Middle frontal gyrus (tissue), 1 donor: ENCODE results near the gene RGS11.
"Not testable (repeated sequence)": the region's sequence is repeated elsewhere in the genome, so short reads cannot be mapped to it uniquely, and the experiment has no call there.

Experiments used
- DNase-seq: peaks from one replicate; pipeline ENCODE4 v3.0.0-alpha.2; 2015; ENCODE audit warnings: low spot score; ENCODE audit errors: extremely low spot score

RGS11 gene

GRCh38 chr16:264440-264951, 11.2 kb downstream of the RGS11 start:
- DNase-seq = no peak

GRCh38 chr16:263944-264343, 11.8 kb downstream of the RGS11 start:
- DNase-seq = no peak

- DNase-seq = no peak
Observed at GRCh38 chr16:263182-263774, 12.5 kb downstream of the RGS11 start.

GRCh38 chr16:262121-262745, 13.5 kb downstream of the RGS11 start:
- no peak for DNase-seq

GRCh38 chr16:261031-261691, 14.6 kb downstream of the RGS11 start:
- DNase-seq = no peak

- no peak for DNase-seq
Observed at GRCh38 chr16:260326-260725, 15.4 kb downstream of the RGS11 start.

GRCh38 chr16:259814-260253, 15.9 kb downstream of the RGS11 start:
- no peak for DNase-seq

GRCh38 chr16:259226-259625, 16.5 kb downstream of the RGS11 start:
- no peak for DNase-seq

- not testable (repeated sequence) for DNase-seq
Observed at GRCh38 chr16:258091-258490, 17.7 kb downstream of the RGS11 start.

GRCh38 chr16:255183-255582, 20.6 kb downstream of the RGS11 start:
- no peak for DNase-seq

- no peak for DNase-seq
Observed at GRCh38 chr16:254461-254860, 21.3 kb downstream of the RGS11 start.

GRCh38 chr16:253833-254232, 21.9 kb downstream of the RGS11 start:
- no peak for DNase-seq

GRCh38 chr16:252366-253337, 23.1 kb downstream of the RGS11 start:
- DNase-seq = no peak

GRCh38 chr16:249431-249830, 26.3 kb downstream of the RGS11 start:
- no peak for DNase-seq

GRCh38 chr16:247027-247426, 28.7 kb downstream of the RGS11 start:
- DNase-seq = no peak

- no peak for DNase-seq
Observed at GRCh38 chr16:245105-245504, 30.6 kb downstream of the RGS11 start.

- DNase-seq = no peak
Observed at GRCh38 chr16:243348-243747, 32.4 kb downstream of the RGS11 start.

- no peak for DNase-seq
Observed at GRCh38 chr16:242281-242680, 33.5 kb downstream of the RGS11 start.

GRCh38 chr16:240559-240958, 35.2 kb downstream of the RGS11 start:
- DNase-seq = no peak

GRCh38 chr16:239948-240277, 35.8 kb downstream of the RGS11 start:
- no peak for DNase-seq

- peak; percentile 90 for DNase-seq
Observed at GRCh38 chr16:234468-235305, 41.1 kb downstream of the RGS11 start, which contains the start of gene FAM234A. FAM234A (plus strand) TSS chr16:234821; CDS start chr16:254414, 19,593 bp downstream.
